ENCODE measurements around the gene TYMP. TPM values are rescaled to one million over a fixed set of nuclear protein-coding genes. Genes with fewer than 3 reads are reported as not detected.

Gene TYMP
- total RNA-seq, 1 donor from 2014 or later, result 3.3 TPM

- Histone ChIP-seq H4K20me1 (ENCODE audit: insufficient read depth, low read length) (peaks cover 23% of the 10 kb centered on the region), H3K27ac (ENCODE audit: low read depth, low read length) (no peak overlapping the region), H3K36me3 (ENCODE audit: insufficient read depth, low read length) (peaks cover 4% of the 10 kb centered on the region), H3K27me3 (ENCODE audit: insufficient read depth, low read length) (no peaks in the 10 kb centered on the region), H3K79me2 (ENCODE audit: insufficient read depth, low read length) (peaks cover 24% of the 10 kb centered on the region), H2AFZ (ENCODE audit: low read depth, low read length) (no peak overlapping the region), H3K4me1 (ENCODE audit: insufficient read depth, low read length) (peaks cover 4% of the 10 kb centered on the region), H3K9me3 (ENCODE audit: insufficient read depth, low read depth, low read length) (no peaks in the 10 kb centered on the region), H3K4me2 (ENCODE audit: low read length) (no peak overlapping the region), H3K4me3 (ENCODE audit: insufficient read depth, low read depth, low read length) (no peak overlapping the region), H3K9ac (ENCODE audit: low read length) (no peak overlapping the region)
- no peaks in the 10 kb centered on the region for H3K27me3 Mint-ChIP-seq (ENCODE audit: low read depth, unreplicated experiment)
- H3K4me1 Mint-ChIP-seq (ENCODE audit: low read depth, unreplicated experiment), result no peaks in the 10 kb centered on the region
- TF ChIP-seq EZH2 (IDR thresholded peaks at IDR 0.05; ENCODE audit: insufficient read depth, low read length) (no peak), CTCF (IDR thresholded peaks at IDR 0.05; ENCODE audit: insufficient read depth, low read depth, low read length) (no peak)
- no peak for DNase-seq (ENCODE audit: low read depth)
- H3K4me3 Mint-ChIP-seq (ENCODE audit: unreplicated experiment), result no peak overlapping the region
- H3K9me3 Mint-ChIP-seq (ENCODE audit: unreplicated experiment), result no peaks in the 10 kb centered on the region
- H3K36me3 Mint-ChIP-seq (ENCODE audit: low read depth, unreplicated experiment), result no peaks in the 10 kb centered on the region
- no peak for FAIRE-seq
- no peak overlapping the region for H3K27ac Mint-ChIP-seq (ENCODE audit: unreplicated experiment)
These were observed 27.7 kb downstream of the TYMP start for GRCh38 chr22:50502096-50502495.

GRCh38 chr22:50500452-50500851 lies 29.4 kb downstream of the TYMP start:
- peaks cover 8% of the 10 kb centered on the region for H3K79me2 ChIP-seq (ENCODE audit: insufficient read depth, low read length)

More at GRCh38 chr22:50500452-50500851, 29.4 kb downstream of the TYMP start:
- no peak for DNase-seq (ENCODE audit: low read depth)
- Histone ChIP-seq H3K27me3 (ENCODE audit: insufficient read depth, low read length) (no peaks in the 10 kb centered on the region), H4K20me1 (ENCODE audit: insufficient read depth, low read length) (peaks cover 6% of the 10 kb centered on the region), H3K27ac (ENCODE audit: low read depth, low read length) (no peak overlapping the region), H3K9ac (ENCODE audit: low read length) (no peak overlapping the region), H3K36me3 (ENCODE audit: insufficient read depth, low read length) (peaks cover 4% of the 10 kb centered on the region), H3K4me2 (ENCODE audit: low read length) (no peak overlapping the region), H2AFZ (ENCODE audit: low read depth, low read length) (no peak overlapping the region), H3K9me3 (ENCODE audit: insufficient read depth, low read depth, low read length) (no peaks in the 10 kb centered on the region), H3K4me1 (ENCODE audit: insufficient read depth, low read length) (no peaks in the 10 kb centered on the region), H3K4me3 (ENCODE audit: insufficient read depth, low read depth, low read length) (no peak overlapping the region)
- Mint-ChIP-seq H3K4me3 (ENCODE audit: unreplicated experiment) (no peak overlapping the region), H3K36me3 (ENCODE audit: low read depth, unreplicated experiment) (no peaks in the 10 kb centered on the region), H3K9me3 (ENCODE audit: unreplicated experiment) (no peaks in the 10 kb centered on the region), H3K4me1 (ENCODE audit: low read depth, unreplicated experiment) (no peaks in the 10 kb centered on the region), H3K27ac (ENCODE audit: unreplicated experiment) (no peak overlapping the region), H3K27me3 (ENCODE audit: low read depth, unreplicated experiment) (peaks cover 3% of the 10 kb centered on the region)
- TF ChIP-seq CTCF (IDR thresholded peaks at IDR 0.05; ENCODE audit: insufficient read depth, low read depth, low read length) (no peak), EZH2 (IDR thresholded peaks at IDR 0.05; ENCODE audit: insufficient read depth, low read length) (no peak)
- no peak for FAIRE-seq
